NCI-H69 (cell line): ENCODE measurements around the gene INPP5J.
"Not testable (repeated sequence)": the region's sequence is repeated elsewhere in the genome, so short reads cannot be mapped to it uniquely, and the experiment has no call there.

Source experiments
- DNase-seq: peaks from one replicate; lab custom pipeline; 2025; lab: John Stamatoyannopoulos, UW

Gene INPP5J

DNA sequence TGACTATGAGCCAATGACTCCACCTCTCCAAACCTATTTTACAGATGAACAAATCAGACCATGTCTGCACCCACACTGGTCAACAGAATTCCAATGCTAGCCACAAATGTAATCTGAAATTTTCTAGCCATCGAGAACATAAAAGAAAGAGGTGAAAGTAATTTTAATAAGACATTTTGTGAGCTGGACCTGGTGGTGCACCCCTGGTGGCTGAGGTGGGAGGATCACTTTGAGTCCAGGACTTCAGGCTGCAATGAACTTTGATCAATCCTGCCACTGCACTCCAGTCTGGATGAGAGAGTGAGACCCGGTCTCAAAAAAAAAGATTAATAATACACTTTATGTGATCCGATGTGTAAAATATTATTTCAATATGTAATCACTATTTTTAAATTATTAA is 27.8 kb downstream of the INPP5J start:
- DNase-seq: no peak

DNA sequence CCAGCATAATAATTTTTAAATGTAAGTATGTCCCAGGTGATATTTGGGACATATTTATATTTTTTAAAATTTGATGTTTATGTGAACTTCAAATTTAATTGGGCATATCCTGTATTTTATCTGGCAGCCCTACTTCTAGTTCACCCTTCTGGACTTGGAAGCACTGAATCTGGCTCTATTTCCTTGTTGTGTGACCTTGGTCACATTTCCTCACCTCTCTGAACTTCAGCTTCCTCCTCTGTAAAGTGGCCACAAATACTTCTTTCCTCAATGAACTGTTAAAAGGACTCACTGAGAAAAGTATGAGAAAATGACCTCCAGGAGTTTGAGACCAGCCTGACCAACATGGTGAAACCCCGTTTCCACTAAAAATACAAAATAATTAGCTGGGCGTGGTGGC is 29.1 kb downstream of the INPP5J start:
- DNase-seq: no peak

DNA sequence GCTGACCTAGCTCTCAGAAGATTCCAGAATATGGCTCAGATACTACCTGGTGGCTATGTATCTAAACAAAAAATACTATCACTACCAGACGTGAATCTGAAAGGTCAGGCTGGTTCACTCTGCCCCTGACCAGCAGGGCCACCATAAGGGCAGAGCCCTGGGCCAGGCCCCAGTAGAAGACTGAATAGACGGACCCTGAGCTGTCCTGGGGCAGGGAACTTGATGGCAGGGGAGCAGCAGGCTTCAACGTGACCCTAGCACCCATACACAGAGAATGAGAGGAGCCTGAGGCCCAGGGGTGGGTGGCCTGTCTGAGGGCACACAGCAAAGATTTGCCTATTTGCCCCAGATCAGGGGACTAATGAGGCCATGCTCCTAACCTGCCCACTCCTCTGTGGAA is 30.6 kb downstream of the INPP5J start:
- no peak for DNase-seq

GRCh38 chr22:31154975-31155374 is 32.2 kb downstream of the INPP5J start:
- DNase-seq: no peak

- DNase-seq: no peak
Observed at GRCh38 chr22:31155422-31155821, 32.7 kb downstream of the INPP5J start.

DNA sequence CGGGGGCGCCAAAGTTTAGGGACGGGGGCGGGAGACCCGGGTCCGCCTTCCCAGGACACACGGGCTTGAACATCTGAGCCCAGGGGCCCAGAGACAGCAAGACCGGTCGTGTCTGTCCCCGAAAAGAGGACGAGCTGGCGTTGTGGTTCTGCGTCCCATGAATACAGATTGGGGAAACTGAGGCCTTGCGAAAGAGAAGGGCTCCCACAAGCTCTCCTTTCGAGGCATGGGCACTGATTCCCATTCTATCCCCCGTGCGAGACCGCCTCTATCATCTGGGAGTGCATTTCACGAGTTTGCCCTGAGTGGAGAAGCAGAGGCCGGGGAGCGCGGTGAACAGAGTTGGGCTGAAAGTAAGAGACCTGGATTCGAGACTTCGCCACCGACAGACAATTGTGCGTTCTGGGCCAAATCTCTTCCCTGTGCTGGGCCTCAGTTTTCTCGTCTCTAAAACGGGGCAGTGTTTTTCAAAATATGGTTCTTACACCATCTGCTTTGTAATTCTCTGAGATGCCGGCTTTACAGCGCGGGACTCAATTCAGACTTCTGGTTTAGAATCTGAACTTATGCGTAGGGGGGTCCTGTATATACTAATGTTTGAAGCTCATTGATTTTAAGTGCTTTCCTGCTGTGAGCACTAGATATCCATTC is 37.7 kb downstream of the INPP5J start:
- peak; percentile 58 for DNase-seq

DNA sequence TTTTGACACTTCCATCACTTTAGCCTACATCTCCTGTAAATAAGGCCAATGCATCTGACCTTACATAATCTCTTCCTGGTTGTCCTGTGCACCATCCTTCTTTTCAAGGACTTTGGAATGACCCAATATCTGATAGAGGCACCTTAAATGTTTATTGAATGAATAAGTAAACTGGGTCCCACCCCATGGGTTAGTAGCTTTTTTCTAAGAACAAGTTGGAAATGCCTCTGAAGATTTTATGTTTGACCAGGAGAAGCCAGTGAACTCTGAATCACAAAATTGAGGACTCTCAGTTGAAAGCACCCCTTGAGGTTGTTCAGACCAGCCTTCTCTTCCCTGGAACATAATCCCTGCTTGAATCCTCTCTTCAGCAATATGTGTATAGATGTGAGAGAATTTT is 38.6 kb downstream of the INPP5J start:
- DNase-seq: no peak

GRCh38 chr22:31162015-31162765 is 39.4 kb downstream of the INPP5J start:
- DNase-seq: no peak

DNA sequence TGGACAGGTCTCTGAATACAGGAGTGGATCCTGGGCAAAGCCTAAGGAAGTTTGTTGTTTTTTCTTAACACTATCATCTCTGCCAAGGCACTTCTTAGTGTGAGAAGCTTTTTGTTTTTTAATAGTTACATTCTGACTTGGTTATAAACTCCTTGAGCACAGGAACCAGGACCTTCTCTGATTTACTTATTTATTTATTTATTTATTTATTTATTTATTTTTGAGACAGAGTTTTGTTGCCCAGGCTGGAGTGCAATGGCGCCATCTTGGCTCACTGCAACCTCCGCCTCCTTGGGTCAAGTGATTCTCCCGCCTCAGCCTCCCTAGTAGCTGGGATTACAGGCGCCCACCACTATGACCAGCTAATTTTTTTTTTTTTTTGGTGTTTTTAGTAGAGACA is 48.2 kb downstream of the INPP5J start:
- DNase-seq: no peak

- DNase-seq: not testable (repeated sequence)
Observed at GRCh38 chr22:31171734-31172133, 49.0 kb downstream of the INPP5J start.

GRCh38 chr22:31173386-31174145 is 50.8 kb downstream of the INPP5J start:
- peak; percentile 37 for DNase-seq

GRCh38 chr22:31176923-31177322 is 54.2 kb downstream of the INPP5J start:
- no peak for DNase-seq

DNA sequence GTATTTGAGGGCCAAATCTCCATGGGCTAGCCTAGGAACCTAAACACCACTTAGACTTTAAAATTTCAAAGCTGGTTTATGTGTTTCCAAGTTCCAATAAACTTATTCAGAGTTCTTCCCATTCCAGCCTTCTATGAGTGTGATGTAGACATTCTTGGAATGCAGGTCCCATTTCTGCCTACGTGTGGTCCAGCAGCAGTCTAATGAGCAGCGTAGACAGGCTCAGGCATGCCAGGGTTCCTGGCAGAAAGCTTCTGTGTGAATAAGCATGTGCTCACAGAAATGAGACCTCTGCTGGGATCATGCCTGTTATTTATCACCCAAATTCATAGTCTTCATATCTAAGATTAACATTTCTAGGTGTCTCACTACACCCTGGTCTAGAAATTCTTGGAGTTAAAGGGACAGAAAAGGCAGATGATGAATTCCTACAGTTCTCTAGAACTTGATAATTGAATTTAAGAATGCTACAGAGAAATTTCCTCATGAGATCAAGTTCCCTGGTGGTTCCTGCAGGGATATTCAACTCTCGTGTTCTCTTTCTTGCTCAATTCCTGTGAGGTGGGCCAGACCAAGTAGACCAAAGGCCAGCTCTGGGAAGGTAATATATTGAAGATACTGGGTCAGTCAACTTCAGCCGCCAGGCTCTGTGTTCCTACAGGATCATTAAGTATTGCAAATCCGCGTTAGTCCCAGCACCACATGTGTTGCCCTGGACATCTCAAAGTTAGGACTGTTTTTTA is 54.8 kb downstream of the INPP5J start:
- peak; percentile 64 for DNase-seq

DNA sequence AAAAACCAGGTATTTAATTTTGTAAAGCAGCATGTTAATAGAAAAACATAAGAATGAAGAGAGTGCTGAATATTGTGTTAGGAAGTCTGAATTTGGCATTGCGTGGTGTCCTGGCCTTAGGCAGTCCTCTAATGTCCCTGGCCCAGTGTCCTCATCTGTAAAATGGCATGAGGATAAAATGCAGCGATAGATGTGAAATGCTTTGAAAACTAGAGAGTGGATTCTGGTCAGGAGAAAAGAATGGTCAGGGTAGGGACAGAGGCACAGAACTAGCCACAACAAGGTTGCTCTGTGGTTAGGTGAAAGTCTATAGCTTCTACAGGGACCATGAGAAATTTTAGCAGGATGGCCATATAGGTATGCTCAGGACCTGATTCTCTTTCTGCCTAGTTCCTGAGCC is 56.1 kb downstream of the INPP5J start:
- no peak for DNase-seq

- DNase-seq: peak; percentile 95
Observed at GRCh38 chr22:31179345-31179744, 56.6 kb downstream of the INPP5J start.

DNA sequence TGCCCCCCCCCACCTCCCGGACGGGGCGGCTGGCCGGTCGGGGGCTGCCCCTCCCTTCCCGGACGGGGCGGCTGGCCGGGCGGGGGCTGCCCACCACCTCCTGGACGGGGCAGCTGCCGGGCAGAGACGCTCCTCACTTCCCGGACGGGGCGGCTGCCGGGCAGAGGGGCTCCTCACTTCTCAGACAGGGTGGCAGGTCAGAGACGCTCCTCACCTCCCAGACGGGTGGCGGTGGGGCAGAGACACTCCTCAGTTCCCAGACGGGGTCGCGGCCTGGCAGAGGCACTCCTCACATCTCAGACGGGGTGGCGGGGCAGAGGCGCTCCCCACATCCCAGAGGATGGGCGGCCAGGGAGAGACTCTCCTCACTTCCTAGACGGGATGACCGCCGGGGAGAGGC is 61.2 kb downstream of the INPP5J start:
- DNase-seq: no peak
